ENCODE data around the gene RTKN. TPM values are rescaled to one million over a fixed set of nuclear protein-coding genes. Genes with fewer than 3 reads are reported as not detected.

RTKN gene
- total RNA-seq, 1 donor from 2014 or later: 32.3 TPM

- intact Hi-C loops (cut with DNase I): no loop called here
These were observed 41.3 kb upstream of the RTKN start, which contains the start of the genes CCDC142 and TTC31 for GRCh38 chr2:74482801-74483674. TSS of gene CCDC142 (minus strand) at chr2:74482998. CDS start at chr2:74482837, 161 bp downstream. TSS of gene TTC31 (plus strand) at chr2:74483081. CDS start at chr2:74483096, 15 bp downstream.

DNA sequence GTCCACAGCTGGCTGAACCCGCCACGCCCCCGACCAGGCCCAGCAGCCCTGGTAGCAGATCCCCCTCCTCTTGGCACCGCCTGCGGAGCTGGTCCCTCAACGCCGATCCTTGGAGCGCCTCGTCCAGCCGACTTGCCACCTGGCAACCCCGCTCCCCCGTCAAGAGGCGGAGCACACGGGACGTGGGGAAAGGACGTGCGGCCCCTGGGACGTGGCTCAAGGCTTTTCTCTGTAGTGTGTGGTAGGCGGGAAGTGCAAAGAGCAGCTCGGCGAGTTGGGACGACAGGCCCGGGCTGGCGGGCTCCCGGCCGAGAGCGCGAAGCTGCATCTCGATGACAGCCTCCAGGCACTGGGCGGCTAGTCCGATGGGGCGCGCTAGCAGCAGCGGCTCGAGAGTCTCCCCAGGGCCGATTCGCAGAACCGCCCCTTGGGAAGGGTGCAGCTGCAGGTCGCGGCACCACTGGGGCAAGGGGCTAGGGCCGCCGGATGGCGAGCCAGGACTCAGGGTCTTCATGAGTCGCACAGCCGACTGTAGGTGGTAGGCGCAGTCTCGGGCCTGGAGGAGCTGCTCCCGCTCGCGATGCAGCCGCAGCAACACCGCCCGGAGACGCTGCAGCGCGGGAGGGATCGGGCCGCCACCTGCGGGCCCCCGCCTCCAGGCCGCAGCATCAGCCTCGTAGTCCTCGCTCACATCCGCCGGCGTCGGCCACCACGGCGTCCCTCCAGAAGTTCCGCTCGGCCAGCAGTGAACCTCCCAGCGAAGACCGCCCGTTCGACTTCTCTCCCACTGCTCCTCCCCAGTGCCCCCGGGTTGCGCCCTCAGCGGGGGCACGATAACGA, 40.4 kb upstream of the RTKN start:
- no peaks in the 10 kb centered on the region for H3K27me3 ChIP-seq
- intact Hi-C loops (cut with DNase I): no loop called here
- ATAC-seq (peak; percentile 72), DNase-seq (no peak)
- no peak for TF ChIP-seq CTCF (IDR thresholded peaks at IDR 0.05)
- no peaks in the 10 kb centered on the region for H3K9me3 ChIP-seq
- H3K27ac ChIP-seq: peak overlapping the region; percentile 91
- peaks cover 29% of the 10 kb centered on the region for H3K36me3 ChIP-seq
- H3K4me3 ChIP-seq: peak overlapping the region; percentile 95
- H3K4me1 ChIP-seq: peaks cover 29% of the 10 kb centered on the region

More at GRCh38 chr2:74482801-74483674, 41.3 kb upstream of the RTKN start, which contains the start of the genes CCDC142 and TTC31:
- peaks cover 29% of the 10 kb centered on the region for H3K36me3 ChIP-seq
- H3K9me3 ChIP-seq: no peaks in the 10 kb centered on the region
- DNase-seq (peak; percentile 97), ATAC-seq (peak; percentile 97)
- peak within 1 kb of the TSS; percentile 91 for H3K27ac ChIP-seq
- peak; percentile 84 for TF ChIP-seq CTCF (IDR thresholded peaks at IDR 0.05)
- no peaks in the 10 kb centered on the region for H3K27me3 ChIP-seq
- H3K4me3 ChIP-seq: peak within 1 kb of the TSS; percentile 95
- peaks cover 24% of the 10 kb centered on the region for H3K4me1 ChIP-seq

DNA sequence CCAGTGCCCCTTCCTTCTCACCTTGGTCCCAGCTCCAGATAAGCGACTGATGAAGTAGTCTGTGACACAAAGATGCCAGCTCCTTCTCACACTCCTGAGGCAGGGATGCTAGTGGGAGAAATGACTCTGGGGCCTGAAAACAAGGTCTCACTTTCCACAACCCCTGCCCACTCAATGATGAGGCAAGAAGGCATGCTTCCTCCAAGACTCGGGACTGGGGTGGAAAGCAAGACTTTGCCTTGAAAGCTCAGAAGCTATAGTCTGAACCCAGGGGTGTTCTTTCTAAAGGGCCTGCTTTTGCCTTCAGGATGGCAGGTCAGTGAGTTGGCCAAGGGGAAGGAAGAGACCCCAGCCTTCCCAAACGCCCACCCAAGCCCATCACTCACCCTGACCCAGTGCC, 39.7 kb upstream of the RTKN start:
- Histone ChIP-seq H3K4me3 (peak overlapping the region; percentile 95), H3K9me3 (no peaks in the 10 kb centered on the region), H3K36me3 (peaks cover 27% of the 10 kb centered on the region), H3K27ac (peak overlapping the region; percentile 91), H3K4me1 (peaks cover 36% of the 10 kb centered on the region), H3K27me3 (no peaks in the 10 kb centered on the region)
- no peak for ATAC-seq
- intact Hi-C loops (cut with DNase I): no loop called here
- no peak for DNase-seq
- no peak for TF ChIP-seq CTCF (IDR thresholded peaks at IDR 0.05)

GRCh38 chr2:74474899-74475298, 33.2 kb upstream of the RTKN start:
- intact Hi-C loops (cut with DNase I): no loop called here
- no peaks in the 10 kb centered on the region for H3K9me3 ChIP-seq
- H3K36me3 ChIP-seq: peaks cover 23% of the 10 kb centered on the region
- H3K4me3 ChIP-seq: no peak overlapping the region
- no peaks in the 10 kb centered on the region for H3K27me3 ChIP-seq
- no peak for TF ChIP-seq CTCF (IDR thresholded peaks at IDR 0.05)
- no peak for DNase-seq
- H3K27ac ChIP-seq: no peak overlapping the region
- no peak for ATAC-seq
- peaks cover 26% of the 10 kb centered on the region for H3K4me1 ChIP-seq

DNA sequence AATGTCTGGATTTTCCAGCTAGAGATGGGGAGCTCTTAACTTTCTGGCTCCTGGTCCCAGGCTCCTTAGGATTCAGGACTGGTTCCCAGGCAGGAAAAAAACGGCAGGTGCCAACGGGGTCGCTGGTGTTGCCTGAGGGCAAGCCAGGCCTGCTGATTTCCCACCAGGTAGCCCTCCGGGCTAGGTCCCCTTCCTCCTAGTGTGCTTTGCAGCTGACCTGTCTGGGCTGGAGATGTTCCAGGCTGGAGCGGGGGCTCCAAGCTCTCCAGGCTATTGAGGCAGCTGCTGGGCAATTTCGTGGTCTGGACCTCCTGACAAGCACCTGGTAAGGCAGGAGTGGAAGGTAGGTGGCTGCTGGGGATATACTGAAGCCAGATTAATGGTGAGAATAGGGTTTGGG, 32.7 kb upstream of the RTKN start:
- TF ChIP-seq CTCF (IDR thresholded peaks at IDR 0.05): no peak
- ATAC-seq (no peak), DNase-seq (no peak)
- Histone ChIP-seq H3K9me3 (no peaks in the 10 kb centered on the region), H3K27ac (no peak overlapping the region), H3K36me3 (peaks cover 19% of the 10 kb centered on the region), H3K4me1 (peaks cover 26% of the 10 kb centered on the region), H3K27me3 (no peaks in the 10 kb centered on the region), H3K4me3 (no peak overlapping the region)
- intact Hi-C loops (cut with DNase I): no loop called here
